GM18868 (cell line): ENCODE data around the gene ARF1.

Experiments
- ATAC-seq: cut with Tn5 transposase; IDR thresholded peaks from one replicate; pipeline ENCODE4 v1.9.1; 2021; ENCODE audit warnings: mild to moderate bottlenecking, moderate library complexity; ENCODE audit not compliant: unreplicated experiment

Gene ARF1

DNA sequence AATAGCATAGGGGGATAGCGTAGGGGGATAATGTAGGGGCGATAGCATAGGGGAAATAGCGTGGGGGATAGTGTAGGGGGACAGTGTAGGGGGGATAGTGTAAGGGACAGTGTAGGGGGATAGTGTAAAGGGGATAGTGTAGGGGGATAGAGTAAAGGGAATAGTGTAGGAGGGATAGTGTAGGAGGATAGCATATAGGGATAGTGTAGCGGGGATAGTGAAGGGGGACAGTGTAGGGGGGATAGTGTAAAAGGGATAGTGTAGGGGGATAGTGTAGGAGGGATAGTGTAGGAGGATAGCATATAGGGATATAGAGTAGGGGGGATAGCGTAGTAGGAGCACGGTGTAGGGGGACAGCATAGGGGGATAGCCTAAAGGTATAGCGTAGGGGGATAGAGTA, 14.1 kb upstream of the ARF1 start:
- no peak for ATAC-seq

DNA sequence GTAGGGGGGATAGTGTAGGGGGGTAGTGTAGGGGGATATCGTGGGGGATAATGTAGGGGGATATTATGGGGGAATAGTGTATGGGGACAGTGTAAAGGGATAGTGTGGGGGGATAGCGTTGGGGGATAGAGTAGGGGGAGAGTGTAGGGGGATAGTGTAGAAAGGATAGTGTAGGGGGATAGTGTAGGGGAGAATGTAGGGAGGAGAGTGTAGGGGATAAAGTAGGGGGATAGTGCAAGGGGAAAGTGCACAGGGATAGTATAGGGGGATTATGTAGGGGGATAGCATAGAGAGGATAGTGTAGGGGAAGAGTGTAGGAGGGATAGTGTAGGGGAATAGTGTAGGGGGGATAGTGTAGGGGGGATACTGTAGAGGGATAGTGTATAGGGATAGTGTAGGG, 12.3 kb upstream of the ARF1 start:
- ATAC-seq, result no peak

DNA sequence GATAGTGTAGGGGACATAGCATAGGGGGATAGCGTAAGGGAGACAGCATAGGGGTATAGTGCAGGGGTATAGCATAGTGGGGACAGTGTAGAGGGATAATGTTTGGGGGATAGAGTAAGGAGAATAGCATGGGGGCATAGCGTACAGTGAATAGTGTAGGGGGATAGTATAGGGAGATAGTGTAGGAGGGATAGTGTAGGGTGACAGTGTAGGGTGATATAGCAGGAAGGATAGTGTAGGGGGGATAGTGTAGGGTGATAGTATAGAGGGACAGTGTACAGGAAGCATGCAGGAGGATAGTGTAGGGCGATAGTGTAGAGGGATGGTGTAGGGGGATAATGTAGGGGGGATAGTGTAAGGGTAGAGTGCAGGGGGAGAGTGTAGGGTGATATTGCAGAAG, 11.7 kb upstream of the ARF1 start:
- ATAC-seq, result no peak

DNA sequence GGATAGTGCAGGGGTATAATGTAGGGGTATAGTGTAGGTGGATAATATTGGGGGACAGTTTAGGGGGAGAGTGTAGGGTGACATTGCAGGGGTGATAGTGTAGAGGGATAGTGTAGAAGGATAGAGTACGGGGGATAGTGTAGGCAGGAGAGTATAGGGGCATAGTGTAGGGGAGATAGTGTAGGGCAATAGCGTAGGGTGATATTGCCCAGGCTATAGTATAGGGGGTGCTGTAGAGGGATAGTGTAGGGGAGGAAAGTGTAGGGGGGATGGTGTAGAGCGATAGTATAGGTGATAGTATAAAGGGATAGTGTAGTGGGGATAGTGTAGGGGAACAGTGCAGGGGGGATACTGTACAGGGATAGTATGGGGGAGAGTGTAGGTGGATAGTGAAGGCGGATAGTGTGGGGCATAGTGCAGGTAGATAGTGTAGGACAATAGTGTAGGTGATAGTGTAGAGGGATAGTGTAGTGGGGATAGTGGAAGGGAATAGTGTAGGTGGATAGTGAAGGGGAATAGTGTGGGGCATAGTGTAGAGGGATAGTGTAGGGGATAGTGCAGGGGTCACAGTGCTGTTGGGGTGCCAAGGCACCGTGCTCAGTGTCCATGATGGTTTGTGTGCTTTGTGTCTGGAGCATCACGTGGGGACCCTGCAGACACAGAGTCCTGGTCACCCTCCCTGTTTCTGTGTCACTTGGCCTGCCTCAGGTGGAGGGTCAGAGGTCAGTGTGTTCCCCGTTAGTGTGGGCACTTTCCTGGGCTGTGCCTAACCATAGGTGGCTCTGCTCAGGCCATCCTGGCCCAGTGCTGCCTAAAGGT, 10.5 kb upstream of the ARF1 start:
- no peak for ATAC-seq

GRCh38 chr1:228072658-228073043, 9.9 kb upstream of the ARF1 start:
- no peak for ATAC-seq

DNA sequence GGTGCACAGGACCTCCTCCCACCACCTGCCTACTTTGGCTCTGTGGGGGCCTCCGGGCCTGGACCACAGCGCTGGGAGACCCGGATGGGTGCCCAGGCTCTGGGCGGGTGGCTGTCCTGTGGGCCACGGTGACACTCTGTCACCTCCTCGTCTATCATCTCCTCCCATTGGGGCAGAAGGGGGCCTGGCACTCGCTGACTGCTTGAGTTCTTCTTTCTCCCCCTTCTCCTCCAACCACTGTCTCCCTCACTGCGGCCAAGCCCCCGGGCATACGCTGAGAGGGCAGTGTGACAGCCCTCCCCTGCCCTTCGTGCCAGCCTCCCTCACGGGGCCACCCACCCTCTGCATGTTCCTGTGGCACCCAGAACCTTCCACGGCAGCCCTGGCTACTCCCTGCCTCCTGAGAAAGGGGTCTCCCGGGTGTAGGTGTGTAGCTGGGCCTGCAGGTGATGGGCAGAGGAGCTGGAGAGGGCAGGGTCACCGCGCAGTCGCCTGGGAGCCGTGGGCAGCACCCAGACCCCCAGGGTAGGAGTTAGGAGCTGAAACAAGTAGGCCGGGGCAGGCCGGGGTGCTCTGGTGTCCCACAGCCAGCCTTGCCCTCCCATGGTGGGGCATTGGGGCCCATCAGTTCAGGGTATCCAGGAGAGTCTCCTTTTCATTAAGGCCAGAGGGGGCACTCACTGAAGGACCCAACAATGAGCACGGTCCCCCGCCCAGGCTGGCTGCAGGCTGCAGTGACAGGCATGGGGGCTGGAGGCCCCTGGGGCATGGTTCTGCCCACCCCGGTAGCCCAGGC, 9.2 kb upstream of the ARF1 start:
- ATAC-seq, result no peak

GRCh38 chr1:228073857-228074545, 8.5 kb upstream of the ARF1 start:
- ATAC-seq, result no peak

DNA sequence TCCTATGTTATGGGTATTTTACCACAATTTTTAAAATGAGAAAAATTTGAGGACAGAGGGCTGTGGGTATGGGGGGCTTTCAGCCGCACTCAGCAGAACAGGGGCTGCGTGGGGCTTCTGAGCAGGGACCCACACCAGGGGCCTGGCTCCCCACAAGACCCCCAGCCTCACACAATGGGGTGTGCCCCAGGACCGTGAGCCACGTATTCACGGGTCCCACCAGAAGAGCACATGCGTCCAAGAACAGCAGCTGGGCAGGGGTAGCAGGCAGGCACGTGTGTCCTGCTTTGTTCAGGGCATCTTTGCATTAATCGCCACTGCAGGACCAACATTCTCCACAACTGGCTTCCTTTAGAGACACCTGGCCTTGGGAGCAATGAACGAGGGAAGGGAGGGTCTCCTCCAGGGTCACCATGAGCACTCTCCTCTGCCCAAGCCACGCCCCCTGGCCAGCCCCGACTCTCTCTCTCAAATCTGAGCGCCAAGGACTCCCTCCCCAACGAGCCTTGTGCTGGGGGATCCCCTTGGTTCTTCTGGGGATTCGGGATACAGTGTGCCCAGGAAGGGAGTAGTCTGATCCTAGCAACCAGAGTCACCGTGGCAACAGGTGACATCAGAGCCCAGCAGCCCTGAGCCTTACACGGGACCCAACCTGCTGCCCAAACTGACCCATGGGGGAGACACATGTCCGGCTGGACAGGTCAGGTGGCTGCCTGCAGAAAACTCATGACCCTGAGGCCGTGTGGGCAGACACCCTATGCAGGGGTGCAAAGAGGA, 7.4 kb upstream of the ARF1 start:
- no peak for ATAC-seq

DNA sequence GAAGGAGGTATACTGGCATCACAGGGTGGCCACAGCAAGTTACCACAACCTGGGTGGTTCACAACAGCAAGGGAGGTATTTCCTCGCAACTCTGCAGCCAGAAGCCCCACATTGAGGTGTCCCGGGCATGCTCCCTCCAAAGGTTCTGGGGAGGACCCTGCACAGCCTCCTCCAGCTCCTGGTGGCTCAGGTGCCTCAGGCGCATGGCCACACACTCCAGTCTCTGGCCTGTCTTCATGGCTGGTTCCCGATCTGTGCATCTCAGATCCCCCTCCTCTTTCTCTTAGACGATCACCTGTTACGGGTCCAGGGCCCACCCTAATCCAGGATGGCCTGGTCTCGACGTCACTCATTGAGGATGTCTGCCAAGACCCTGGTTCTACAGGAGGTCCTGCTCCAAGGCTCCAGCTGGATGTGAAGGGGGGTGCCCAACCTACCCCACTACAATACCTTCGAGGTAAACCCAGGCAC, 6.7 kb upstream of the ARF1 start:
- ATAC-seq, result no peak

DNA sequence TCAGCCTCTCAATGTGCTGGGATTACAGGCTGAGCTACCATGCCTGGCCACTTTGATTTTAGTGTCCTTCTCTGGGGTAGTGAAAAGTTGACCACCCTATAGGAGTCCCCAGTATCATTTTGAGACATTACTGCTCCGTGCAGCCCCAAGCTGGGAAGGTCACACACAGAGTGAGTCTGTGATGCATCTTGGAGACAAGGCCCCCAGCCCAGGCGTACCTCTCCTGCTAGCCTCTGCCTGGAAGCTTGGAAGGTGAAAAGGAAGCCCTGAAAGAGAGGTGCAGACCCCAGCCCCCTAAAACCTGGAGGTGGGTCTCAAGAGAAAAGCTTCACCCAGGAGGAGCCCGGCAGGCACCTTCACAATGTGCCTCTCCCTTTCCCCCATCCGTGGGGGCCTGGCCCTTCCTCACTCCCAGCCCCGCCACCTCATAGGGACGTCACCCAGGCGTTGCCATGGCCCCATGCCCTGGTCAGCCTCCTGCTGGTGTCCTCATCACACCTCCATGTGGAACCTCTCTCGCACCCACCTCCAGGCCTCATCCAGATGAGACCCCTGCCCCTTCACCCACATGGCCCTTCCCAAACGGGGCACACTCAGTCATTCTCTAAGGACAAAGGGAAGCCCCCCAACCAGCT, 5.6 kb upstream of the ARF1 start:
- no peak for ATAC-seq

DNA sequence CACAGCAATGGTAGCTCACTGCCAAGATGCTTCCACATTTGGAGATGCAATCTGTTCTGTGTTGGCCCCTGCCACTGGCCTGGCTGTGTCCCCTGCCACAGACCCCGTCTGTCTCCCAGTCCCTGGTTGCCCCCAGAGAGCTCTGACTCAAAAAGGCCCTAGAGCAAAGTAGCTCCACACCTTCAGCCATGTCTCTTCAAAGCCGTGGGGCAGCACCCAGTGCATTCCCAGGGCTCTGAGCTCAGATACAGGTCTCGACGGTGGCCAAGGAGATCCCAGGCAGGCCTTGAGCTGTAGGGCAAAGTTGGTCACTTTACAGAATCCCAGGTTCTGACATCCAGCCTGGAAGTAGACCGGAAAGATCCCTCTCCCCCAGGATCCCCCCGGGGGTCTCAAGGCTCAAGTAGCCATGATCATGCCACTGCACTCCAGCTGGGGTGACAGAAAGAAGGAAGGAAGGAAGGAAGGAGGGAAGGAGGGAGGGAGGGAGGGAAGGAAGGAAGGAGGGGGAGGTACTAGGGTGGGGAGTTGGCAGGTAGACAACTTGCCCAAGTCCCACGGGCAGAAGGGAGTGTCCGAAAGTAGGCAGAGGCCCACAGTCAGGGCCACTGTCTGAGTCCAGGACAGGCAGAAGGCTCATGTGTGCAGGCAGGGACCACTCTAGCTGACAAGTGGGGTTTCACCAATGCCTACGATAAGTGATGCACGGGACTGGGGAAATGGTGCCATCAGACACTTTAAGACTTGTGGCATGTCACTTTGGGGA, 4.8 kb upstream of the ARF1 start:
- no peak for ATAC-seq

- no peak for ATAC-seq
Measured at GRCh38 chr1:228079013-228079412, 3.5 kb upstream of the ARF1 start.

- no peak for ATAC-seq
Measured at GRCh38 chr1:228079601-228080263, 2.8 kb upstream of the ARF1 start.

- ATAC-seq, result no peak
Measured at GRCh38 chr1:228081144-228081543, 1.4 kb upstream of the ARF1 start.

DNA sequence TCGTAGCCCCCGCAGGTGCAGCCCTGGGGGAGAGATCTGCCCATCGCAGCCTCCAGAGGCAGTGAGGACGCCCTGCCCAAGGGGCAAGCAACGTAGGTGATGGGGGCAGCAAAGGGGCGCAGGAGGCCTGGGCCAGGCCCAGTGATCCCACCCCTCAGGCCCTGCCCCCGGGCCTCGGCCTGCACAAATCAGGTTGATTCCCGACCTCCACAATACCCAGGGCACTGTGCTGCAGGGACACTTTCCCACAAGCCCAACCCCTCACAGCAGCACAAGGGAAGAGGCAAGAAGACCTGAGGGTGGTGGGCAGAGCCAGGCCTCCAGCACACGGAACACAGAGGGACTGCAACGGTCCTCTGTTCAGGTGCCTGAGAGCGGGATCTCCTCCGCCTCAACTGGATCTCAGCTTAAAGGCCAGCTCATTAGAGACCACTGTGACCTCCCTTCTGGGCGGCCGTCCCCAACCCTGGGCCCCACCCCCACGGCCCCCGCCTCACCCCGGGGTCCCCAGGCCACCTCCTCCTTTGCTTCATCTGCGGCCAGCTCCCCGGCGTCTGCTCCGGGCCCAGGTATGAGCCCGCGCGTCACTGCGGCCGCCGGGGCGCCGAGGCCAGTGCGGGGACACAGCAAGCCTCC, 812 bp upstream of the ARF1 start:
- peak; percentile 32 for ATAC-seq

DNA sequence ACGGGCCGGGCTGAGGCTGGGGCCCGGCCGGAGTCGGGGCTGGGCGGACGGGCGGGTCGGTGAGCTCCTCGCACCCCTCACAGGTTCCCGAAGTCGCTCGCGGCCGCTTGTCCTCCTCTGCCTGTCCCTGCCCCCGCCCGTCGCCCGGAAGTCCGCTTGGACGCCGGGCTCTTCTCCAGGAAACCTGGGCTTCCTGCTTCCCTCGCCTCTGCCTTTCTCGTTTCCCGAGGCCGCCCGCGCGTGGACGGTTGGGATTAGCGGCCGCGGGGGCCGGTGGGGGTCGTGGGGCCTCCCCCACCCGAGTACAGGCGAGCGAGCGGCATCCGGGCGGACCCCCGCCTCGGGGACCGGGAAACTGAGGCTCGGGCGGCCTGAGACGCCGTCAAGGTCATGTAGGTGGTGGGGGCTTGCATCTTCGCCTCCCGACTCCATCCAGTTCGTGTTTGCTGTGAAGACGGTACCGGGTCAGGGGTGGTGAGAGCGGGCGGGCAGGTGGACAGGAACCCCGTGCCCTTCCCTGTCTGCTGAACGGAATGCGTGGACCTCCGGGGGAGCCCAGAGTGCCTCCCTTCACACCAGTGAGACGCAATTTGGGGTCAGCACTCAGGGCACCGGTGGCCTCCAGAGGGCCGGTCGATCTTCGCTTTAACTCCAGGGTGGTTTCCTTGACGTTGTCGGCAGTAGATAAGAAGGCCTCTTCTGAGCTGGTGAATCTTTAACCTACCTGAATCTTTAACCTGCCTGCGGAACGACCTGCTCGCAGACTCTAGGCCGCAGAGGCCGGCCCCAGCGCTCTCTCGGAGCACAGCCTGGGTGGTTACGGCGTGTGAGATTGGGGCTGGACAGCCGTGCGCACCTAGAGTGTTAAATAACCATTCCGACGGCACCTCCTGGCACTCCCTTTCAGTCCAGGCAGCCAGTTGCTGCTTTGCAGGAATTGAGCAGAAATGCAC, 686 bp downstream of the ARF1 start:
- ATAC-seq, result peak; percentile 9

DNA sequence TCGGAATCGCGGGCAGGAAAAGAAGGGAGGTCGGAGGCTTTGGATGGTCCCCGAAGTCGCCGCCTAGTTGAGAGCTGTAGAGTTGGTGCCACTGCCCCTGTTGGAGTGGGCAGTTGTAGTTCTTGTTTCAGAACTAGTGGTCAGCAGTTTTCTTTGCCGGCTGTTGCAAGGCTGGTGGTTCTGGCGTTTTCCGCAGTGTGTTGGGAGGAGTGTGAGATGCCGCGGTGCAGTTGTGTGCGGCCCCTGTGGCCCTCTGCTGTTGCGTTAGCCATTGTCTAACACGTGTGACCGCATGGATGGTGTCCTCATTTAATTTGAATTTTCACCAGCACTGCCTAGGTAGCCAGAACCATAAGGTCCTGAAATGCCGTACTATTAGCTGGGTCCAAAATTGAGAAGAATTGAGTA, 1.4 kb downstream of the ARF1 start:
- ATAC-seq, result no peak

DNA sequence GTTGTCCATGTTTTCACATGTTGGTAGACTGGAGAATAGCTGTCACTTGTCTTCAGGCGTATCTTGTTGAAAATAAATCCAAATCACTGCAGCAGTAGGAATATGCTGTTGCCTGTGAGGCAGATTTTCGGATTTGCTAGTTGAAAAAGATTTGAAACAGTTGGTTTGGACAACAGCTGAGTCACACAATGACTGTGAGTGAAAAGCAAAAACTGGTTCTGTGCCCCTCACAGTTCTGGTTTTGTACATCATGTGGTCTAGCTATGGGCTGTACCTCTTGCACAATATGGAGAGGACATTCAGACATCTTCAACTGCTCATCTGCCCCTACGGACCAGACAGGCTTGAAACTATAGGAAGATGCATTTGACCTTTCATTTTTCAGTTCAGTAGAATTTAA, 1.8 kb downstream of the ARF1 start:
- no peak for ATAC-seq
